NT2/D1 (cell line): ENCODE data around the gene RNPS1.

ENCODE experiments used
- DNase-seq: peaks from one replicate; pipeline ENCODE4 v3.0.0-alpha.2; 2011; ENCODE audit warnings: low read depth, low spot score
- H3K27me3 ChIP-seq: 2 replicates; pipeline ENCODE4 v1.6.0; 2011; ENCODE audit warnings: mild to moderate bottlenecking; ENCODE audit not compliant: insufficient read length, insufficient read depth
- H3K36me3 ChIP-seq: 2 replicates; pipeline ENCODE4 v1.6.1; 2011; ENCODE audit warnings: mild to moderate bottlenecking, low read length, mixed read lengths; ENCODE audit not compliant: insufficient read depth, insufficient read length
- H3K4me1 ChIP-seq: 2 replicates; pipeline ENCODE4 v1.5.1; 2011; ENCODE audit not compliant: insufficient read depth, insufficient read length
- H3K4me3 ChIP-seq: 2 replicates; pipeline ENCODE4 v1.5.1; 2011; ENCODE audit warnings: low read depth; ENCODE audit not compliant: insufficient read length
- H3K9ac ChIP-seq: 2 replicates; pipeline ENCODE4 v1.6.0; 2011; ENCODE audit warnings: low read depth; ENCODE audit not compliant: insufficient read length
- H3K9me3 ChIP-seq: 2 replicates; pipeline ENCODE4 v1.5.1; 2011; ENCODE audit warnings: mild to moderate bottlenecking, low read length; ENCODE audit not compliant: insufficient read depth
- SUZ12 ChIP-seq: IDR thresholded peaks from 2 replicates; pipeline ENCODE4 v1.6.1; 2011; ENCODE audit not compliant: insufficient read length, insufficient read depth; ENCODE audit errors: extremely low read depth
- YY1 ChIP-seq: IDR thresholded peaks from 2 replicates; pipeline ENCODE4 v1.6.1; 2011; ENCODE audit not compliant: insufficient read length, insufficient read depth
- ZNF274 ChIP-seq: IDR thresholded peaks from 2 replicates; pipeline ENCODE4 v1.6.1; 2011; ENCODE audit warnings: mild to moderate bottlenecking, low read depth, low read length

Gene RNPS1

DNA sequence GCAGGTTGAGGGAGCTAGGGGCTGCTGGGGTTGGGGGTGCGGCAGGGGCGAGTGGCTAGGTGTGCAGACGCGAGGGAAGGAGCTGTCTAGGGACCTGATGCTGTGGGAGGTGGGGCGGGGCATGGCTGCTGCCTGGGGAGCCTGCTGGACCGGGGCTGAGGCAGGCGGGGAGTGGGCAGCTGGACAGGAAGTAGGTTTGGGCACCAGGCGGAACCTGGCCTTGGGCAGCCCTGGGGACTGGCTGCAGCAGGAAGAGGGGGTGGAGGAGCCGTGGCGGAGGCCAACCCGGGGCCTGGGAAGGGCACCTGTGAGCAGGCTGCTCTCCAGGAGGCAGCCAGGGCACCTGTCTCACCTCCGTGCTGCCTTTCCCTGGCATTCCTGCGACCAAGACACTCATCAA is 37.5 kb downstream of the RNPS1 start:
- TF ChIP-seq ZNF274 (no peak), YY1 (no peak), SUZ12 (no peak)
- H3K36me3 ChIP-seq, result peaks cover 88% of the 10 kb centered on the region

GRCh38 chr16:2229632-2230250 is 38.2 kb downstream of the RNPS1 start:
- H3K4me1 ChIP-seq, result peaks cover 14% of the 10 kb centered on the region
- DNase-seq, result no peak
- no peaks in the 10 kb centered on the region for H3K9me3 ChIP-seq
- H3K36me3 ChIP-seq, result peaks cover 86% of the 10 kb centered on the region
- no peak for TF ChIP-seq SUZ12
- no peak for TF ChIP-seq ZNF274
- no peak for TF ChIP-seq YY1
- H3K27me3 ChIP-seq, result no peaks in the 10 kb centered on the region
- H3K9ac ChIP-seq, result no peak overlapping the region
- no peak overlapping the region for H3K4me3 ChIP-seq

More for the DNA sequence above, 37.5 kb downstream of the RNPS1 start:
- peaks cover 15% of the 10 kb centered on the region for H3K4me1 ChIP-seq
- H3K4me3 ChIP-seq, result no peak overlapping the region
- DNase-seq, result no peak
- H3K27me3 ChIP-seq, result no peaks in the 10 kb centered on the region
- no peak overlapping the region for H3K9ac ChIP-seq
- no peaks in the 10 kb centered on the region for H3K9me3 ChIP-seq

GRCh38 chr16:2229091-2229490 is 38.8 kb downstream of the RNPS1 start:
- no peaks in the 10 kb centered on the region for H3K9me3 ChIP-seq
- no peak overlapping the region for H3K9ac ChIP-seq
- peaks cover 80% of the 10 kb centered on the region for H3K36me3 ChIP-seq
- H3K4me1 ChIP-seq, result peaks cover 9% of the 10 kb centered on the region
- no peak for TF ChIP-seq ZNF274
- no peak for TF ChIP-seq YY1
- TF ChIP-seq SUZ12, result no peak
- no peak overlapping the region for H3K4me3 ChIP-seq
- H3K27me3 ChIP-seq, result no peaks in the 10 kb centered on the region
- DNase-seq, result no peak

- H3K9ac ChIP-seq, result no peak overlapping the region
- H3K36me3 ChIP-seq, result peaks cover 72% of the 10 kb centered on the region
- no peak for DNase-seq
- no peak for TF ChIP-seq SUZ12
- TF ChIP-seq YY1, result no peak
- no peak for TF ChIP-seq ZNF274
- peaks cover 9% of the 10 kb centered on the region for H3K4me1 ChIP-seq
- no peaks in the 10 kb centered on the region for H3K9me3 ChIP-seq
- no peak overlapping the region for H3K4me3 ChIP-seq
- no peaks in the 10 kb centered on the region for H3K27me3 ChIP-seq
These were observed 39.6 kb downstream of the RNPS1 start for GRCh38 chr16:2228161-2228824.

DNA sequence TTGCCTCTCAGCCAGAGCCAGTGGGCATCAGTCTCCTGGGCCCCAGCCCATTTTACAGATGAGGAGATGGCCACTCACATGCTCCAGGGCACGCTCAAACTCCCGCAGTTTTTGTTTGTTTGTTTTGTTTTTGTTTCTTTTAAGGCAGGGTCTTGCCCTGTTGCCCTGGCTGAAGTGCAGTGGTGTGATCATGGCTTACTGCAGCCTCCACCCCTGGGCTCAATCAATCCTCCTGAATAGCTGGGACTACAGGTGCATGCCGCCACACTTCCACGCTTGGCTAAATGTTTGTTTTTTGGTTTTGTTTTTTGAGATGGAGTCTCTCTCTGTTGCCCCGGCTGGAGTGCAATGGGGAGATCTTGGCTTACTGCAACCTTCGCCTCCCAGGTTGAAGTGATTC is 41.0 kb downstream of the RNPS1 start:
- Histone ChIP-seq H3K36me3 (peaks cover 58% of the 10 kb centered on the region), H3K4me1 (peaks cover 9% of the 10 kb centered on the region), H3K9me3 (no peaks in the 10 kb centered on the region), H3K27me3 (no peaks in the 10 kb centered on the region), H3K4me3 (no peak overlapping the region), H3K9ac (no peak overlapping the region)
- no peak for DNase-seq
- TF ChIP-seq SUZ12 (no peak), ZNF274 (no peak), YY1 (no peak)

GRCh38 chr16:2226245-2226793 is 41.6 kb downstream of the RNPS1 start:
- DNase-seq, result no peak

GRCh38 chr16:2223942-2224486 is 43.9 kb downstream of the RNPS1 start:
- no peaks in the 10 kb centered on the region for H3K27me3 ChIP-seq
- peak overlapping the region; percentile 93 for H3K4me3 ChIP-seq
- TF ChIP-seq SUZ12, result no peak
- TF ChIP-seq YY1, result no peak
- DNase-seq, result no peak
- H3K9ac ChIP-seq, result peak overlapping the region; percentile 91
- no peaks in the 10 kb centered on the region for H3K9me3 ChIP-seq
- H3K36me3 ChIP-seq, result peaks cover 29% of the 10 kb centered on the region
- peaks cover 8% of the 10 kb centered on the region for H3K4me1 ChIP-seq

More at GRCh38 chr16:2226245-2226793, 41.6 kb downstream of the RNPS1 start:
- no peak for TF ChIP-seq SUZ12
- TF ChIP-seq YY1, result no peak
- no peak for TF ChIP-seq ZNF274
- no peaks in the 10 kb centered on the region for H3K9me3 ChIP-seq
- H3K27me3 ChIP-seq, result no peaks in the 10 kb centered on the region
- peaks cover 9% of the 10 kb centered on the region for H3K4me1 ChIP-seq
- H3K4me3 ChIP-seq, result no peak overlapping the region
- no peak overlapping the region for H3K9ac ChIP-seq
- H3K36me3 ChIP-seq, result peaks cover 52% of the 10 kb centered on the region
